HFF-Myc (cell line): Measurements from ENCODE around the gene NDE1.
"Not testable (repeated sequence)": the region's sequence is repeated elsewhere in the genome, so short reads cannot be mapped to it uniquely, and the experiment has no call there.

ENCODE experiments used
- DNase-seq: peaks from one replicate; pipeline ENCODE4 v3.0.0-alpha.2; 2011; ENCODE audit warnings: low read depth; ENCODE audit errors: extremely low read depth
- H3K4me3 ChIP-seq: replicated peaks from 2 replicates; pipeline ENCODE4 v1.5.1; 2011; ENCODE audit warnings: low read depth, mild to moderate bottlenecking, control low read depth, low read length
- TF ChIP-seq, protein P1 (sequence below): IDR thresholded peaks from 2 replicates; pipeline ENCODE4 v1.5.1; 2012; ENCODE audit warnings: mild to moderate bottlenecking, low read depth, low read length, control low read depth; ENCODE audit errors: missing control alignments

The NDE1 gene

DNA sequence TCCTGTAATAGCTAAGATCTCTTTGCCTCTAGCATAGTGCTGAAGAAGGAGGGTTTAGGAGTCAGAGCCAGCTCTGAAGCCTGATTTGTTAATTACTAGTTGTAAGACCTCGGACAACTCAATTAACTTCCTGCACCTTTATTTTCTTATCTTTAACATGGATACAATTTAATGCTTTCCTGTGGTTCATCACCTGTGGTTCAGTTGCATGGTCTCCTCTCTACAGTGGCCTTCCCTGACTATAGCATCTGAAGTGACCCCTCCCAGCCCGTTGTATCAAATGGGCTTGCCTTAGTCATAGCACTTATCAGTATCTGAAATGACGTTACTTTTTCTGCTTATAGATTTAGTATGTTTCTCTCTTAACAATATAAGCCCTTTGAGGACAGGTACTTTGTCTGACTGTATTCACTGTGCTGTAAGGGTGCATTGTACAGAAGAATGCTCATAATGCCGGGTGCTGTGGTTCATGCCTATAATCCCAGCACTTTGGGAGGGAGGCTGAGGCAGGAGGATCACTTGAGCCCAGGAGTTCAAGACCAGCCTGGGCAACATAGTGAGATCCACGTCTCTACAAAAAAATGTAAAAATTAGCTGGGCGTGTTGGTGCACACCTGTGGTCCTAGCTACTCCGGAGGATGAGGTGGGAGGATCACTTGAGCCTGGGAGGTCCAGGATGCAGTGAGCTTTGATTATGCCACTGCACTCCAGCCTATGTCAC, 2.6 kb upstream of the NDE1 start:
- DNase-seq = no peak
- TF ChIP-seq, protein P1, sequence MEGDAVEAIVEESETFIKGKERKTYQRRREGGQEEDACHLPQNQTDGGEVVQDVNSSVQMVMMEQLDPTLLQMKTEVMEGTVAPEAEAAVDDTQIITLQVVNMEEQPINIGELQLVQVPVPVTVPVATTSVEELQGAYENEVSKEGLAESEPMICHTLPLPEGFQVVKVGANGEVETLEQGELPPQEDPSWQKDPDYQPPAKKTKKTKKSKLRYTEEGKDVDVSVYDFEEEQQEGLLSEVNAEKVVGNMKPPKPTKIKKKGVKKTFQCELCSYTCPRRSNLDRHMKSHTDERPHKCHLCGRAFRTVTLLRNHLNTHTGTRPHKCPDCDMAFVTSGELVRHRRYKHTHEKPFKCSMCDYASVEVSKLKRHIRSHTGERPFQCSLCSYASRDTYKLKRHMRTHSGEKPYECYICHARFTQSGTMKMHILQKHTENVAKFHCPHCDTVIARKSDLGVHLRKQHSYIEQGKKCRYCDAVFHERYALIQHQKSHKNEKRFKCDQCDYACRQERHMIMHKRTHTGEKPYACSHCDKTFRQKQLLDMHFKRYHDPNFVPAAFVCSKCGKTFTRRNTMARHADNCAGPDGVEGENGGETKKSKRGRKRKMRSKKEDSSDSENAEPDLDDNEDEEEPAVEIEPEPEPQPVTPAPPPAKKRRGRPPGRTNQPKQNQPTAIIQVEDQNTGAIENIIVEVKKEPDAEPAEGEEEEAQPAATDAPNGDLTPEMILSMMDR = no peak
- no peak overlapping the region for H3K4me3 ChIP-seq

DNA sequence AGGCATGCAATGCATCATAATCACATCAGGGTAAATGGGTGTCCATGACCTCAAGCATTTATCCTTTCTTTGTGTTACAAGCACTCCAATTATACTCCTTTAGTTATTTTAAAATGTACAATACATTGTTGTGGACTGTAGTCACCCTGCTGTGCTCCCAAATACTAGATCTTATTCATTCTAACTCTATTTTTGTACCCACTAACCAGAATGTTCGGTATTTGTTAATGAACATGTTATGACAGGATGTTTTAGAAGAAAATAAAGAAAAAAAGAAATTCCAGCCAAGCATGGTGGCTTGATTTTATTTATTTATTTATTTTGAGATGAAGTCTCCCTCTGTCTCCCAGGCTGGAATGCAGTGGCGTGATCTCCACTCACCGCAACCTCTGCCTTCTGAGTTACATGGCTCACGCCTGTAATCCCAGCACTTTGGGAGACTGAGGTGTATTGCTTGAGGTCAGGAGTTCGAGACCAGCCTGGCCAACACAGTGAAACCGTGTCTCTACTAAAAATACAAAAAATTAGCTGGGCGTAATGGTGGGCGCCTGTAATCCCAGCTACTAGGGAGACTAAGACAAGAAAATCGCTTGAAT, 1.8 kb upstream of the NDE1 start:
- H3K4me3 ChIP-seq = no peak overlapping the region
- TF ChIP-seq, protein P1 = no peak
- no peak for DNase-seq

DNA sequence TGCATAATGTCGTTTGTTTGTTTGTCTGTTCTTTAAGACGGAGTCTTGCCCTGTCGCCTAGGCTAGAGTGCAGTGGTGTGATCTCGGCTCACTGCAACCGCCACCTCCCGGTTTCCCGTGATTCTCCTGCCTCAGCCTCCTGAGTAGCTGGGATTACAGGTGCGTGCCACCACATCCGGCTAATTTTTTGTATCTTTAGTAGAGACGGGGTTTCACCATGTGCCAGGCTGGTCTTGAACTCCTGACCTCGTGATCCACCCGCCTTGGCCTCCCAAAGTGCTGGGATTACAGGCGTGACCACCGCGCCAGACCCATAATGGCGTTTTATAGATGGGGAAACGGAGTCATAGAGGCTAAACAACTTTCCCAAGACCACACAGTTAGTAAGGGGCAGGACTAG, 734 bp upstream of the NDE1 start:
- H3K4me3 ChIP-seq = peak overlapping the region; percentile 86
- DNase-seq = not testable (repeated sequence)

DNA sequence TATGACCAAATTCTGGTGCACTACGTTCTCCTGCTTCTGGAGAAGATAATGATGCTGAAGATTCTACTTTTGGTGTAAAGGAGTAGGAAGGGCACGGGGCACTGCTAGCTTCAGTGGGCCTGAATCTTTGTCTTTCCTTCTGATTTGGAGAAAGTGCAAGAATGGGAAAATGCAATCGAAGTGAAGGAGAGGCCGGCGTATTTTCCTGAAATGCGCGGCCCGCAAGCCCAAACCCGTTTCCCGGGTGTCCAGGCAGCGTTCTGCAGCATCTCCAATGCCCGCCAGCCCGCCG, 372 bp upstream of the NDE1 start:
- H3K4me3 ChIP-seq = peak overlapping the region; percentile 86
- DNase-seq = no peak
- TF ChIP-seq, protein P1 = no peak

DNA sequence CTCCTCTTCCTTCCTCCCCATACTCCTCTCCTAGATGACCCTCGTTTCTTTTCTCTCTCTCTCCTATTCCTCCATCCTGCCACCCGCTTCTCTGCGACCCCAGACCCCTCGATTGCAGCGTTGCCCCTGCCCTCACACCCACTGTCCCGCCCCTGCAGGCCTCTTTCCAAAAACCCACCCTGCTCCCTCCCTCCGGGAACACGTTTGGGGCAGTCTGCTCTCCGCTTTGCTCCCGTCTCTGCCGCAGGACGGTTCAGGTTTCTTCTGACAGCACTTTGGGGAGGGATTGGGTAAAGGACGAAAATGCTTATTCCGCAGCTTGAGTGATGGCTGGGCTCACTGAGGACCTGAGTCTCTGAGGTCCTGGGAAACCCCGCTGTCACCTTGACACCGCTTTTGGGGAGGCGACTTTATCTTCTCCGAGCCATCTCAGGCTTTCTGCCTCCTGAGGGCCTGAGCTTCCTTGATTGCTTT, 690 bp downstream of the NDE1 start:
- H3K4me3 ChIP-seq = peak overlapping the region; percentile 86
- TF ChIP-seq, protein P1 = no peak
- no peak for DNase-seq

DNA sequence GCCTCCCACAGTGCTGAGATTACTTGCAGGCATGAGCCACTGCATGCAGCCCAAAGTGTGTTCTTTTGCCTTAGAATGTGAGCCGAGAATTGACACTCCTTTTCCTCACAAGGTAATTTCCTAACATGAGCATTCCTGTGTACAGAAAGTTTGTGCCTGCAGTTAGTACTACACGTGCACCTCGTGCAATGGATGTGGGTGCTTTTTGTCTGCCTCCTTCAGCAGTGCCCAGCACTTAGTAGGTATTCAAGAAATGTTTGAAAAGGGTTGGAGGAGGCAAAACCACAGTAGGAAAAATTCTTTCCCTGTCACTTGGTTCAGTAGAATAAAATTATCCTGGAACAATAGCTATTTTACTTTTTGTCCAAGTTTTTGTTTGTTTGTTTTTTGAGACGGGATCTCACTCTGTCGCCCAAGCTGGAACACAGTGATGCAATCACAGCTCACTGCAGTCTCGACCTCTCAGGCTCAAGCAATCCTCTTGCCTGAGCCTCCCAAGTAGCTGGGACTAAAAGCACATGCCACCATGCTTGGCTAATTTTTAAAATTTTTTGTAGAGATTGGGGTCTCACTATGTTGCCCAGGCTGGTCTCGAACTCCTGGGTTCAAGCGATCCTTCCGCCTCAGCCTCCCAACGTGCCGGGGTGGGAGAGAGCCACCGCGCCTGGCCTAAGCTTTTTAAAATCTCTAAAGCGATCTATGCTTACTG, 2.4 kb downstream of the NDE1 start:
- 0 out of 2 replicates have a peak overlapping the region, but pooled peaks have one; percentile 12 for H3K4me3 ChIP-seq
- no peak for DNase-seq
- TF ChIP-seq, protein P1 = no peak

DNA sequence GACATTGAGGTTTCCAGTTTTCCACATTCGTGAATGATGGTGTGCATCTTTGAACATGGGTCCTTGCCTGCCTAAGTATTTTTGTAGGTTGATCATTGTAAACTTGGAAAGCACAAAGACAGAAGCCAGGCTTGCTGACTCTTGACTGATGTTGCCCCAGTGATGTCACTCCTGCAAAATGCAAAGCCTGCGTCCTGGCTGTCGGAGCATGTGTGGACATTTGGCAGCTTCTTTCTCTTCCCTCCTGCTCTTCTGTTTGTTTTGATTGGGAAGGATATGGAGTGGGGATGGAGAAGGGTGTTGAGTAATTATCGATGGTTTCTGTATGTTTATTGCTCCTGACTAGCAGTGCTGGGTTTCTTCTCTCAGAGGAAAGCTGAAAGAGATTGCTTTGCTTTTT, 3.2 kb downstream of the NDE1 start:
- H3K4me3 ChIP-seq = peak overlapping the region; percentile 1; the same call in 1 of the 2 replicates
- DNase-seq = no peak
- TF ChIP-seq, protein P1 = no peak
